ENCODE results near the gene PPP1R14C. TPM values are rescaled to one million over a fixed set of nuclear protein-coding genes. Genes with fewer than 3 reads are reported as not detected.
A peak's percentile ranks its signal among the peaks of the same experiment; 100 is the strongest.

PPP1R14C gene
- polyA plus RNA-seq, 3 donors, result 21.7 to 30.5 (median 27.6) TPM

DNA sequence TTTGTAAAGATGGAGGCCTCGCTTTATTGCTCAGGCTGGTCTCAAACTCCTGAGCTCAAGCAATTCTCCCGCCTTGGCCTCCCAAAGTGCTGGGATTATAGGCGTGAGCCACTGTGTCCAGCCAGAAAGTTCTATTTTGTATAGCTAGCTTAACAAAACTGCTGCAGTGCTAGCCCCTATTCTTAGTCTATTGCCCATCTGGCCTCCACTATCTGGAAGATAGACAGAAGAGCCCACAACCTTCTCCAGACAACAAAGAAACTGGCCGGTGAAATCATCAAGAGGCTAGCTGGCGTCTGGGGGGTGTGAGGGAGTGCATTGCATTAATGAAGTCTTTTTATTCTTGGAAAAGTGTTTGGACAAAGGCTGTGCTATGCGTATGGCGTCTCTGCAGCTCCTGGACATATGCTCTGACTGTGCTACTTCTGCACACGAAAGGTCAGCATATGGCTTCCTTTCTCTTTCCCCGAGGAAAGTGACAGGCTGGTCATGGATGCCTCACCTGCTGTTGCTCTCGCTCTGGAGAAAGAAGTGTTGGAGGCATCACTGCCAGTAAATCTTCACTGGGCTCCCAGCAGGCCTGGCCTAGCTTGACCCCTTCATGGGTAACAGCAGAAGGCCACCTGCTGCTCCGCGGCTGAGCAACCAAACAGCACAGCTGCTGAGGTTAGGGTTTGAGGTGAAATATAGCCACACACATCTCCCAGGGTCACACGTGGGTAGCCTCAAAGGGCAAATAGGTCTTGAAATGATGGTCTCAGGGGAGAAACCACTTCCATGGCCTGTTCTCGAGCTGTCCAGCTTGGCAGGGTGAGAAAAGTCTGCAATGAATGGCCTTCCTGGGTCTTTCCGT, 130.8 kb downstream of the PPP1R14C start:
- peak in 5 of 11 donors; percentile 24 to 40 (median 36) for DNase-seq (ENCODE audit: extremely low read depth in 1 of 11, low read depth in 9 of 11, low spot score in 4 of 11)

DNA sequence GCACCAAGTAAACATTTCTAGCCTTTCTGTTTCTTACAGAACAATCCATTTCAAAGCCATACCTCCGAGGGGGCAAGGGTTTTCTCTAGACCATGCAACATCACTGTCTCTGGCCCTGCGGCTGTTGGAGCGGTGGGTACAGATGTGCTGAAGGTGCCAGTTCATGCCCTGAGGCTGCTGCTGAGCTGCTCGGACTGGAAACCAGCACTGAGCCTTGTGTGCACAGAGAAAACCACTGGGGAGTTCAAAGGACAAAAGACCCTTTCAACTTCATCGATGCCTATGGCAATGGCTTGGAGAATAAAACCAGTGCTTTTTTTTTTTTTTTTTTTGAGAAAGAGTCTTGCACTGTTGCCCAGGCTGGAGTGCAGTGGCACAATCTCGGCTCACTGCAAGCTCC, 132.6 kb downstream of the PPP1R14C start:
- DNase-seq (ENCODE audit: extremely low read depth in 1 of 11, low read depth in 9 of 11, low spot score in 4 of 11), result no peak

DNA sequence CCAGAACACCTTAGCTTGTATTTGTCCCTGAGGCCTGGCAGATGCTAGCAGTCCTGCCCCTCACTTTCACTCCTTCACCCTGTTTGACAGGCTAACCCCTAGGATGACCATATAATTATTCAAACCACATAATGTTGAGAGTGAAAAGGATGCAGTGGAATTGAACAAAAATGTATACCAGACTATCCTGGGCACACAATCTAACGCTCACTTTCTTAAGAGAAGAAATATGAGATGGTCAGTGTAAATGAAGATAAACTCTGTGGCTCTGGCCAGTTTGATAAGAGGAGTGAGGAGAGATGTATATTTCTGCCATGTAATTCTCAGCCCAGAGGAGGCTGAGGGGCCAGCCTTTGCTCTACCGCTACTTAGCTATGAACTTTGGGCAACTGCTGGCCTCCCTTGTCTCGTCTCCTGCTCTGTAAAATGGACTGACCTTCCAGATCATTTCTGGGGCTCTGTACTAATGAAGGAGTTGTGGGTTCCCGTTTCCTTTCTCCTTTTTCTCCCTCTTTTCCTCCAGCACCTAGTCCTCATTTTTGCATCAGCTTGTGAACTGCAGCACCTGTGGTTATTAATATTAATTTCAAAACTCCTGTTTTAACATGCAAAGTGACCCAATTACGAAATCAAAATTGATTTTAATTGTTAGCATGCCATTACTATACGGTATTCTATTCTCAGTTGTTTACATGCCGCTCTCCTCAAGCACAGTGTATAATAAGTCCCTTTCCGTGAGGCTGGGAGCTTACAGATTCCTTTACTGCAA, 133.5 kb downstream of the PPP1R14C start:
- DNase-seq (ENCODE audit: extremely low read depth in 1 of 11, low read depth in 9 of 11, low spot score in 4 of 11), result no peak

DNA sequence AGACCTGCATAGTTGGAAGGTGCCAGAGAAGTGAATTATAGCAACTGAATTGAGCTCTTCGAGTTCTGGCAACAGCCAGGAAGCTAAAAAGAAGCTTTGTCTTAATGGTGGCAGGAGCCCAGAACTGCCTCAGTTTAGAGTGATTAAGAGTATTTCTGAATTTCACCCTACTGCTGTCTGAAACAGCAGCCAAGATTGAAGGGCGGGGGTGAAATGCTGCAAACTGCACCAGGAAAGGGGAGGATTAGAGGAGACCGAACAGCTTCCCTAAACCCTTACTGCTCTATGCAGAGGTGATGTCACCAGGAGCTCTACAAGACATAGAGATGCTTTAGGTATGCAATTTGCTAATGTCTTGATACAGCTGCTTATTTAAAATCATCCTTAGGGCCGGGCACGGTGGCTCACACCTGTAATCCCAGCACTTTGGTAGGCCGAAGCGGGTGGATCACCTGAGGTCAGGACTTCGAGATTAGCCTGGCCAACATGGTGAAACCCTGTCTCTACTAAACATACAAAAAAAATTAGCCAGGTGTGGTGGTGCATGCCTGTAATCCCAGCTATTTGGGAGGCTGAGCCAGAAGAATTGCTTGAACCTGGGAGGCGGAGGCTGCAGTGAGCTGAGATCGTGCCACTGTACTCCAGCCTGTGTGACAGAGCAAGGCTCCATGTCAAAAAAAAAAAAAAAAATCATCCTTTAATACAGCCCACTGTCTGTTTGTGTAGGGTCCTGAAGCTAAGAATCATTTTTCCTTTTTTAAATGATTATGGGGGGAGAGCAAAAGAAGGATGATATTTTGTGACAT, 134.3 kb downstream of the PPP1R14C start:
- DNase-seq (ENCODE audit: extremely low read depth in 1 of 11, low read depth in 9 of 11, low spot score in 4 of 11), result no peak

DNA sequence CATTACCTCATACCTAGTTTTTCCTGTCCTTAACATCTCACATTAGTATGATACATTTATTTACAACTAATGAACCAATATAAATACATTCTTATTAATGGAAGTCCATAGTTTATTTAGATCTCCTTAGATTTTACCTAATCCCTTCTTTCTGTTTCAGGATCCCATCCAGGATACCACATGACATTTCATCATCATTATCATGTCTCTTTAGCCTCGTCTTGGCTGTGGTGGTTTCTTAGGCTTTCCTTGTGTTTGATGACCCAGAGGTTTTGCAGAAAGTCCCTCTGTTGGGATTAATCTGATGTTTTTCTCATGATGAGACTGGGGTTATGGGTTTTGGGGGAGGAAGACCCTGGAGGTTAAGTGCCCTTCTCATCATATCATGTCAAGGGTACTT, 136.7 kb downstream of the PPP1R14C start:
- DNase-seq (ENCODE audit: extremely low read depth in 1 of 11, low read depth in 9 of 11, low spot score in 4 of 11), result no peak

DNA sequence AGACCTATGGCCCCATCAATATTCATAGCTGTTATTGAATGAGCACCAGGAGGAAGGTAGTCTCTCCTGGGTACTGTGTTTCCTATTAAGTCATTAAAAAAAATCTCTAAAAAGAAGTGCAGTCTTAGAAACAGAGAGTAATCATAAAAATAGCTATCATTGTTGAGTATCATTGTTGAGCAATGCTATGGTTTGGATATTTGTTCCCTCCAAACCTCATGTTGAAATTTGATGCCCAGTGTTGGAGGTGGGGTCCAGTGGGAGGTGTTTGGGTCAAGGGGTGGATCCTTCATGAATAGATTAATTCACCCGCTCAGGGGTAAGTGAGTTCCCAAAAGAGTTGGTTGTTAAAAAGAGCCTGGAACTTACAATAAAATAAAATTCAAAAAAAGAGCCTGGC, 137.9 kb downstream of the PPP1R14C start:
- DNase-seq (ENCODE audit: extremely low read depth in 1 of 11, low read depth in 9 of 11, low spot score in 4 of 11), result no peak

DNA sequence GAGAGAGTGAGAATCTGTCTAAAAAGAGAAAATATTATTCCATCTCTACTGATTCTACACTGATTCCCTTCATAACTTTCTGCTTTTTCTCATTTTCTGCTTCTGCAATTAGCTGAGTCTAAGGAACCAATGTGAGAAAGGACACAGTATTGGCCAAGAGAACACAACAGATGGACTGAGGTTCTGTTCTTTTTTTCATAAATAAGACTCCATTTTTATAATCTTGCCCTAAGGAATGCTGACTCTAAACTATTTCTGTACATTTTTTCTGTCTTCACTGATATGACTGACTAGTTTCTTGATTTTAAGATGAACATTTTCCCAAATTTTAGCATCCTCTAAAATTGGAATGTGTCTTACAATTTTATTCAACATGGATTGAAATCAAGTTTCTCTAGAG, 138.9 kb downstream of the PPP1R14C start:
- no peak for DNase-seq (ENCODE audit: extremely low read depth in 1 of 11, low read depth in 9 of 11, low spot score in 4 of 11)

DNA sequence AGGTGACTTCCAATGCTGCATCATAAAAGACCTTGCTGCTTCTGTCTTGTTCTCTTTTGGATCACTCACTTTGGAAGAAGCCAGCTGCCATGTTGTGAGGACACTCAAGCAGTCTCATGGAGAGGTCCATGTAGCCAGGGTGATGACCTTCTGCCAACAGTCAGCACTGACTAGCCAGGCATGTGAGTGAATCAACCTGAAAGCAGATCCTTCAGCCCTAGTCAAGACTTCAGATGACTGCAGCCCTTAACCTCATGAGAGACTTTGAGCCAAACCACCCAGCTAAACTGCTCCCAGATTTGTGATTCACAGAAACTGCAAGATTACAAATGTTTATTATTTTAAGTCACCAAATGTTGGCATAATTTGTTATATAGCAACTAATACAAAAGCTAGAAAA, 140.0 kb downstream of the PPP1R14C start:
- DNase-seq (ENCODE audit: extremely low read depth in 1 of 11, low read depth in 9 of 11, low spot score in 4 of 11), result no peak

DNA sequence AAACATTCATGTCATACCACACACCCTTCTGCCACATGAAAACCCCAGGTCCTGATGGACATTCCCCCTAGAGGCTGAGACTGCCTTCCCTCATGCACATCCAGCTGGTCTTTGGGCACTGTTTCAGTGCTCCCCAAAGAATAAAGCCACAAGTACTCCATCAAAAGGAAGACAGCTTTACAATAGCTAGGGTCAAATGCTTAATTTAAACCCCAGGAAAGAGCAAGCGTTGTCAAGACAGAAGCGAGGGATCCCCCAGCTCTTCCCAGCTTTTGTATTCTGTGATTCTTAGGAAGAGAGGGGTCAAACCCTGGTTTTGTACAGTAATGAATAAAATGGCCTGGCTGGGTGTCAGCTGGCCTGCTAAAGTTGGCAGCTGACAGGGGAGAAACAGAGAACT, 143.6 kb downstream of the PPP1R14C start:
- DNase-seq (ENCODE audit: extremely low read depth in 1 of 11, low read depth in 9 of 11, low spot score in 4 of 11), result no peak

DNA sequence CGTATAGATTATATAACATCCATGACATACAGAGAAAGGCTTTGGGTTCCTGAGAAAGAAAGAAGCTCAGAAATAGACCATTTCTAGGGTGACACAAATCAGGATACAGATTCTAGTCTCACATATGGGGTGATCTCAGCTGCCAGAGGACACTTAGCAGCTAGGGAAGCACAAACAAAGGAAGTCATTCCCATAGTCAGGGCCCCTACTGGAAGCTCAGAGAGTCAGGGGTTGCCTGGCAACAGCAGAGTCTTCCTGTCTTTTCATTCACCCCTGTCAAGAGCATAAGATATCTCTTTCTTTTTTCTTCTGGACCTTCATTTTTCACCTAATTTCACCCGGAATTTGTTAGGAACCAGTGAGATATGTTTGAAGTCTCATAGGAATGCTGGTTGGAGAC, 144.1 kb downstream of the PPP1R14C start:
- DNase-seq (ENCODE audit: extremely low read depth in 1 of 11, low read depth in 9 of 11, low spot score in 4 of 11), result no peak

DNA sequence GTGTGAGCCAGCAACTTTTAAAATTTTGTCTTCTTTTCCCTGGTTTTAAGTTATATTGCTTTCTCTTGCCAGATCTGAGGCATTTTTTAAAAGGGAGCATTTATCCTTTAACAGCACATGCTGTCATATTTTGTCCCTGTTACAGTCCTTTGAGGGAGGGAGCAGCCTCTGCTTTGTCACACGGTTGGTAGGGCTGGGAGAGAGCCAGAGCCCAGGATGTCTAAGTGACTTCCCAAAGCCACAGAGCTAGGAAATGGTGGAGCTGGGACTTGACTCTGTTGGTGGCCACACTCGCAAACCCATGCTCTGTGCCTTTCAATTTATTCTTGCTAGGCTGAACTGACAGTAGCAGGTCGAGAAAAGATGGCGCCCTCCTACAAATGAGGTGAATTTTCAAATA, 145.6 kb downstream of the PPP1R14C start:
- DNase-seq (ENCODE audit: extremely low read depth in 1 of 11, low read depth in 9 of 11, low spot score in 4 of 11), result no peak

DNA sequence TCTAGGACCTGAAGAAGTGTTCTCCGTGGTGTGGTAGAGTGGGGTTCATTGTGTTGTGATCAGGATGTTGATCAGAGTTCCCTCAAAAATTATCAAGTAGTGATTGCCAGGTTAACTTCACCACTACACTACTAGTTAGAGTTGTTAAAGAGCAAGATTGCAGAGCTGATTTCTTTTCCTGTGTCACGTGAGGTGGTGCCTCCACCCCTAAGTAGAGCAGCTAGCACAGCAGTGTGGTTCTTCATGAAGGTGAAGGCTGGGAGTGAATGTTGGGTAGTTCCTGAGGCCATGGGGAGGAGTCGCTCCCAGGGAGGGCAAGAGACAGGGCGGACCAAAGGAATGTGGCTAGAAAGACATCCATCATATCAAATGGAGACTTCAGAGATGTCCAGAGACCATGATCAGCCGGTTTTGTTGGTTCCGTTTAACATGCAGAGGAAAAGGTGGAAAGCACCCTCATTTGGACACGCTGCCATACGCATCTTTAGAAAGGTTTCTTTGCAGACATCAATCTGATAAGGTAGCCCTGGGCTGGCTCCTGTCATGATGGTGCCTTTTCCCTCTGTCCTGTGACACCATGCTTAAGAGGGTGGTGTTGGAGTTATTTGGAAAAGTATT, 146.7 kb downstream of the PPP1R14C start:
- no peak for DNase-seq (ENCODE audit: extremely low read depth in 1 of 11, low read depth in 9 of 11, low spot score in 4 of 11)

DNA sequence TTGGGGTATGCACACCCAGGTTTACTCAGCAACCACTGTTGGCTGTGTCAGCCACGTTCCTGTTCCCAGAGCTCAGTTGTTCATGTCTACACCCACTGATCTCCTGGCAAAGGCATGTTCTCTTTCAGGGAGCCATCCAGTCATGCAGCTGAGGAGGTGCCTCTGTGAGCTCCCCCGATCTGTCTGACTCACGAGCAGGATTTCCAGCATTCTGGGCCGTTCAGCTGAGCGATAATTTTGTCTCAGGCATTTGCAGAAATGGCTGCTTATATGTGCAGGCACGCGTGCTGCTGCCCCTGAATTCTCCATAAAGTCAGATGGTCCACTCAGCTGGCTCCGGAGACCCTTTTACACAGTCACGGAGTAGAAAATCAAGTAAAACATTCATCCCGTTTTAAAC, 147.6 kb downstream of the PPP1R14C start:
- no peak for DNase-seq (ENCODE audit: extremely low read depth in 1 of 11, low read depth in 9 of 11, low spot score in 4 of 11)

DNA sequence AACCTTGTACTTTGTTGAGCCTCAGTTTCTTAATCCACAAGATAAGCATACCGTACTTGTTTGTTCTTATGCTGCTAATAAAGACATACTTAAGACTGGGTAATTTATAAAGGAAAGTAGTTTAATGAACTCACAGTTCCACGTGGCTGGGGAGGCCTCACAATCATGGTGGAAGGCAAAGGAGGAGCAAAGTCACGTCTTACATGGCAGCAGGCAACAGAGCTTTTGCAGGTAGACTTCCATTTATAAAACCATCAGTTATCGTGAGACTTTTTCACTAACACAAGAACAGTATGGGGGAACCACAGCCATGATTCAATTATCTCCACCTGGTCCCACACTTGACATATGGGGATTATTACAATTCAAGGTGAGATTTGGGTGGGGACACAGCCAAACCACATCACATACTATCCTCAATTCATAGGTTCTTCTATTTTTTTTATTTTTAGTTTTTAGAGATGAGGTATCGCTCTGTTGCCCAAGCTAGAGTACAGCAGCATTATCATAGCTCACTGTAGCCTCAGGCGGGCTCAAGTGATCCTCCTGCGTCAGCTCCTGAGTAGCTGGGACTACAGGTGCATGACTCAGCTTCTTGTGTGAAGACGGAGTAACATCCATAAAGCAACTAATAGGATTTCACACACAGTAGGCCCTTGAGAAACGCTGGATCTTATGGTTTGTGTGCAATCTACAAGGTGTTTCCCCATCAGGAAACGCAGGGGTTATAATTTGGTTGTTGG, 149.3 kb downstream of the PPP1R14C start:
- no peak for DNase-seq (ENCODE audit: extremely low read depth in 1 of 11, low read depth in 9 of 11, low spot score in 4 of 11)

DNA sequence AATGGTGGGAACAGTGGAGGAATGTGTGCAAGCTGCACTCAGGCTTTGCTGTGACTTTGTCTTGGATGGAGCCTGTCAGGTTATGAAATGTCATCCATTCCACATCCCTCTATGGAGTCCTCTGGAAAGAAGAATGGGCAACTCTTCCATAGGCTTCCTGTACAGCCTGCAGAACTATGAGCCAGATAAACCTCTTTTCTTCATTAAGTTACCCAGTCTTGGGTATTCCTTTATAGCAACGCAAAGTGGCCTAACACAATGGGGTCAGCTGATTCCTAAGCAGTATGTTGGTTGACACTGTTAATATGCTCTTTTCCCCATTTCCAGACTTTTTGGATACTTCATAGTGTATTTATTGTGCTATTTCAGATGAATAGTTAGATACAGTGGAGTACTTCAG, 150.2 kb downstream of the PPP1R14C start:
- DNase-seq (ENCODE audit: extremely low read depth in 1 of 11, low read depth in 9 of 11, low spot score in 4 of 11), result no peak

DNA sequence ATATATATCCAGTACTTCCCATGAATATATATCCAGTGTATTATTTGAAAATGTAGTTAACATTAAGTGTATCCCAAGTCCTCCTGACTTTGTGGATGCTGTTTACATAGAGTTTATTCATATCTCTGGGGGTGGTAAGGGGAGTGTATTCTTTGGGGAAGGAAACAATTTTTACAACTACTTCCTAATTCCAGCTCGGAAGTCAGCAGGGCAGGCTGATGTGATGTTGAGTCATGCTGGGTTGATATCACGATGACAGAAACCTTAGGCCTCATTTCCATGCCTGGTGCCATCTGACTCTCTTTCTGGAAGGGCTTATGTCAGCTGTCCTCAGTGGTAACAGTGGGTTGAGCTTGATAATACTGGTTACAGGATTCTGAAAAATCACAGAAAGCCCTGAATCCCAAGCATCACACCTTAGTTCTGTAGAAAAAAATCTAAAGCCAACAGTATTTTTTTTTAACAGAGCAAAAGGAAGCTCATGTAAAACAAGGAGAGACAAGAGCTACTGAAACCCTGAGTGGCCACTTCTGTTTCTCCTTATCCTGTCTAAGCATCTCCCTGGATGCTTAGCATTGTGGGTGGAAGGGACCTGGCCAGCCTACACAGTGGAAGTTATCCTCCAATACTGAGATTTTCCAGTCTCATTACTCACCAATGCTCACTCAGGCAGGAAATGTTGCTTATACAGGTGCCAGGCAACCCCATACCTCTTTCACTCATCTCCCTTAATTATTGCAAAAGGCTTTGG, 150.8 kb downstream of the PPP1R14C start:
- DNase-seq (ENCODE audit: extremely low read depth in 1 of 11, low read depth in 9 of 11, low spot score in 4 of 11), result no peak

DNA sequence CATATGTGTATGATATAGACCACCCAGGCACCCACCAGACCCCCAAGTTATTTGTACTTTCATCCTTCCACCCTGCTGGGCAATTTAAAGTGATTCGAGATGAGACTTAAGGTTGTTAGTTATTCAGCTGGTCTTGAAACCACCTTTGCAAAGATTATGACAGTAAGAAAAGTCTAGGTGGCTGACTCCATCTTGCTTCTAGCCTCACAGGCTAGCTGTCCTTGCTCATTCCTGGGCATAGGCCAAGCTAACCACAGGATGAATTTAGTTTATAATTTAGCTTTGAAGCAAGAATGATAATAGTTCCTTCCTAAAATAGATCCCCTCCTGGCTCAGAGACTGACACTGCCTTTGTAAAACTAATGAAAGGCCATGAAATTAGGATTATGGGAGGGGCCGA, 154.0 kb downstream of the PPP1R14C start:
- no peak for DNase-seq (ENCODE audit: extremely low read depth in 1 of 11, low read depth in 9 of 11, low spot score in 4 of 11)
